Endothelial cell of umbilical vein (primary cell): Measurements from ENCODE around the gene ADGB. TPM values are rescaled to one million over a fixed set of nuclear protein-coding genes. Genes with fewer than 3 reads are reported as not detected.

Experiments used
- BruUV-seq: library from RNA; stranded (reverse); fragments of 400-500 nt; replicated peaks from 2 replicates; lab custom pipeline; 2021; lab: Mats Ljungman, UMichigan
- CTCF ChIA-PET: fragments of 300-600, 350-600 bp; sonication (Branson Sonifier 250); formaldehyde crosslinking; loops from one replicate; lab custom pipeline; 2021; ENCODE audit warnings: antibody characterized with exemption, inconsistent platforms; lab: Charles Lee
- POLR2A ChIA-PET: fragments of 300-600, 350-600 bp; sonication (Branson Sonifier 250); formaldehyde crosslinking; loops from one replicate; lab custom pipeline; 2021; ENCODE audit warnings: antibody characterized with exemption, inconsistent platforms; lab: Charles Lee
- DNase-seq: peaks from one replicate; pipeline ENCODE4 v3.0.0-alpha.2; 2011; ENCODE audit warnings: low read depth, low spot score
- FAIRE-seq: peaks from 2 replicates; lab custom pipeline; 2011; peaks lifted over from hg19 to GRCh38; lab: Jason Lieb, UNC
- H2AFZ ChIP-seq: 2 replicates; pipeline ENCODE4 v1.6.0; 2012; ENCODE audit warnings: low read depth, low read length, control low read depth, inconsistent platforms
- H3K27ac ChIP-seq: 2 replicates; pipeline ENCODE4 v1.5.1; 2011; ENCODE audit warnings: low read depth, mild to moderate bottlenecking, control low read depth, low read length, moderate library complexity; ENCODE audit not compliant: insufficient read depth
- H3K27me3 ChIP-seq, 2 experiments: 2 replicates each; pipeline versions ENCODE4 v1.6.0 to v1.6.1; 2011; ENCODE audit warnings: low read length in 2 of 2, mixed read lengths in 1 of 2; ENCODE audit not compliant: control insufficient read depth in 2 of 2, insufficient read depth in 2 of 2
- H3K36me3 ChIP-seq, 2 experiments: 2 replicates in 1 of 2; 3 replicates in 1 of 2; pipeline ENCODE4 v1.5.1; 2011; ENCODE audit warnings: low read length in 2 of 2, mild to moderate bottlenecking in 1 of 2, moderate library complexity in 1 of 2; ENCODE audit not compliant: control insufficient read depth in 2 of 2, insufficient read depth in 2 of 2; ENCODE audit errors: extremely low read depth in 1 of 2
- H3K4me1 ChIP-seq: 3 replicates; pipeline ENCODE4 v1.5.1; 2011; ENCODE audit warnings: mild to moderate bottlenecking, low read length; ENCODE audit not compliant: control insufficient read depth, insufficient read depth; ENCODE audit errors: extremely low read depth
- H3K4me2 ChIP-seq: 2 replicates; pipeline ENCODE4 v1.6.1; 2011; ENCODE audit warnings: low read length, control low read depth, mixed read lengths; ENCODE audit not compliant: insufficient read depth
- H3K4me3 ChIP-seq, 3 experiments: fragments of 200-600 bp in 1 of 3; sonication (generic), shearing (Covaris generic) in 1 of 3; replicated peaks in 1 of 3; 2 replicates each; pipeline ENCODE4 v1.5.1; 2011 to 2016; ENCODE audit warnings: control low read depth in 3 of 3, low read length in 3 of 3, mild to moderate bottlenecking in 2 of 3, inconsistent platforms in 1 of 3, low read depth in 1 of 3, moderate library complexity in 1 of 3; ENCODE audit not compliant: insufficient read depth in 1 of 3
- H3K79me2 ChIP-seq: 2 replicates; pipeline ENCODE4 v1.6.0; 2012; ENCODE audit warnings: low read length, inconsistent platforms; ENCODE audit not compliant: control insufficient read depth, insufficient read depth
- H3K9ac ChIP-seq: replicated peaks from 2 replicates; pipeline ENCODE3; 2011; ENCODE audit warnings: low read length, control low read depth; ENCODE audit not compliant: insufficient read depth; ENCODE audit errors: extremely low read depth
- H3K9me1 ChIP-seq: replicated peaks from 3 replicates; pipeline ENCODE4 v1.6.0; 2011; ENCODE audit warnings: mild to moderate bottlenecking, low read length; ENCODE audit not compliant: control insufficient read depth, insufficient read depth; ENCODE audit errors: extremely low read depth
- H3K9me3 ChIP-seq: replicated peaks from 2 replicates; pipeline ENCODE4 v1.5.1; 2012; ENCODE audit warnings: low read length, inconsistent platforms; ENCODE audit not compliant: control insufficient read depth, insufficient read depth
- H4K20me1 ChIP-seq: replicated peaks from 2 replicates; pipeline ENCODE3; 2011; ENCODE audit warnings: mild to moderate bottlenecking, low read length; ENCODE audit not compliant: control insufficient read depth, insufficient read depth; ENCODE audit errors: extremely low read depth
- EZH2 ChIP-seq: IDR thresholded peaks from 2 replicates; pipeline ENCODE4 v1.6.1; 2012; ENCODE audit warnings: borderline replicate concordance, low read depth, mild to moderate bottlenecking, moderate library complexity, low read length, inconsistent platforms; ENCODE audit not compliant: severe bottlenecking
- FOS ChIP-seq: IDR thresholded peaks from 2 replicates; pipeline ENCODE4 v1.6.1; 2011; ENCODE audit warnings: mild to moderate bottlenecking, low read length, moderate library complexity, borderline replicate concordance; ENCODE audit not compliant: insufficient read depth
- GATA2 ChIP-seq: IDR thresholded peaks from 2 replicates; pipeline ENCODE4 v1.7.0; 2011; ENCODE audit warnings: low read depth, mild to moderate bottlenecking, moderate library complexity, mixed read lengths, low read length; ENCODE audit not compliant: insufficient read length, insufficient read depth
- JUN ChIP-seq: IDR thresholded peaks from 2 replicates; pipeline ENCODE4 v1.6.1; 2011; ENCODE audit warnings: borderline replicate concordance, low read depth; ENCODE audit not compliant: insufficient read length, insufficient read depth
- MYC ChIP-seq: IDR thresholded peaks from one replicate; pipeline ENCODE4 v1.6.1; 2011; ENCODE audit warnings: mild to moderate bottlenecking, low read depth, low read length
- POLR2A ChIP-seq: IDR thresholded peaks from 2 replicates; pipeline ENCODE4 v1.6.1; 2012; ENCODE audit warnings: low read depth, mild to moderate bottlenecking, control low read depth, low read length
- POLR2AphosphoS5 ChIP-seq: IDR thresholded peaks from 2 replicates; pipeline ENCODE4 v1.6.1; 2012; ENCODE audit warnings: low read depth, mild to moderate bottlenecking, control low read depth, low read length, moderate library complexity; ENCODE audit not compliant: insufficient read depth
- dilution Hi-C: fragments of 300-500 bp; cut with MboI; formaldehyde crosslinking; loops from one replicate; pipeline ENCODE4 v1.15.0; 2019; ENCODE audit warnings: low sequenced_read_pairs; ENCODE audit not compliant: extremely low pct_ligation_motif_present
- intact Hi-C: fragments of 100-400 bp; cut with micrococcal nuclease; formaldehyde crosslinking; loops from one replicate; pipeline ENCODE4 v1.10.0; 2022
- polyA plus RNA-seq, 4 experiments: library from polyadenylated mRNA; depleted of rRNA in 3 of 4; stranded (reverse) in 3 of 4; unstranded in 1 of 4; fragments of >200 nt; gene quantifications; 2 replicates each; pipeline versions ENCODE4 v1.2.1 to v1.2.3, GENCODE V29; 2011 to 2012; ENCODE audit warnings: missing spikeins in 1 of 4
- total RNA-seq: library from RNA; stranded (reverse); gene quantifications from 2 replicates; pipeline ENCODE4 v1.2.3, GENCODE V29; 2021
- TF ChIP-seq, protein P1 (sequence below): IDR thresholded peaks from 2 replicates; pipeline ENCODE4 v1.6.1; 2011; ENCODE audit not compliant: insufficient read depth, insufficient read length
- TF ChIP-seq, protein P2 (sequence below), 2 donors: IDR thresholded peaks; 1 replicate in 1 of 2; 2 replicates in 1 of 2; pipeline ENCODE4 v1.5.1; 2011; ENCODE audit warnings: low read length in 2 of 2, mild to moderate bottlenecking in 2 of 2, moderate library complexity in 2 of 2, control low read depth in 1 of 2, inconsistent platforms in 1 of 2, low read depth in 1 of 2; ENCODE audit not compliant: insufficient read depth in 1 of 2; ENCODE audit errors: extremely low read depth in 1 of 2

Gene ADGB
- total and polyA plus RNA-seq, 2 donors (not counting 3 experiments of a cell fraction or from before 2014, with no cell fraction given), result not detected

DNA sequence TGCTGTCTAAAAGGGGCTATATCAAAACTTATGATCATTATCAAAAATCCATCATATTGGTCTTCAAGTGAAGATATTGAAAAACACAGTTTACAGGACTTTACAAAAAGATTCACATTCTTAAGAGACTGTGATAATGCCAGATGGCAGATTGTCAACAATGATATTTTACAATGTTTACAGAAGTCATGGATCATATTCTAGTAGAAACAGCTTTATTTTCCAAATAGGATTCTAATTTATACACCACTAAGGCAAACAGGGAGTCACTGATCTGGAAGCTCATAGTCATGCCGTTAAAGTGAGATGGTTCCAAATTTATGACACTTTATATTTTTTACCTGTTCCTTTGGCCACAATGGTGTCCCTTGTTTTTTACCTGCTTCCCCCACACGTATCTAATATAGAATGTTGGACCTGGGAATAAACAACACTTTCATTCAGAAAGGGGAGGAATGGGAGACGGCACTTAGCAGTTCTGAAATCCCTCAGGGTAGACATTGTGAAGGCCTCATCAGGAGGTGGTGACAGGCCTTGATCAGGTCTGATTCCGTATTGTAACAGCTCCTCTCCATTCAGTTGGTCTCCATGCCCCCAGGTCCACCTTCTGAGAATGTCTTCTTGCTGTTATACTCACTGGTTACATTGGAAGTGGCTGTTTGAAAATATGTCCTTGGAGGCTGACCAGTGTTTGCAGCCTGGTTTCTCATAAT is 228.6 kb downstream of the ADGB start:
- no TSS peak for BruUV-seq
- TF ChIP-seq EZH2 (no peak), POLR2A (no peak), GATA2 (no peak), MYC (no peak), FOS (no peak), POLR2AphosphoS5 (no peak), JUN (no peak)
- TF ChIP-seq, protein P1, sequence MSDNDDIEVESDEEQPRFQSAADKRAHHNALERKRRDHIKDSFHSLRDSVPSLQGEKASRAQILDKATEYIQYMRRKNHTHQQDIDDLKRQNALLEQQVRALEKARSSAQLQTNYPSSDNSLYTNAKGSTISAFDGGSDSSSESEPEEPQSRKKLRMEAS, result no peak
- TF ChIP-seq, protein P2, sequence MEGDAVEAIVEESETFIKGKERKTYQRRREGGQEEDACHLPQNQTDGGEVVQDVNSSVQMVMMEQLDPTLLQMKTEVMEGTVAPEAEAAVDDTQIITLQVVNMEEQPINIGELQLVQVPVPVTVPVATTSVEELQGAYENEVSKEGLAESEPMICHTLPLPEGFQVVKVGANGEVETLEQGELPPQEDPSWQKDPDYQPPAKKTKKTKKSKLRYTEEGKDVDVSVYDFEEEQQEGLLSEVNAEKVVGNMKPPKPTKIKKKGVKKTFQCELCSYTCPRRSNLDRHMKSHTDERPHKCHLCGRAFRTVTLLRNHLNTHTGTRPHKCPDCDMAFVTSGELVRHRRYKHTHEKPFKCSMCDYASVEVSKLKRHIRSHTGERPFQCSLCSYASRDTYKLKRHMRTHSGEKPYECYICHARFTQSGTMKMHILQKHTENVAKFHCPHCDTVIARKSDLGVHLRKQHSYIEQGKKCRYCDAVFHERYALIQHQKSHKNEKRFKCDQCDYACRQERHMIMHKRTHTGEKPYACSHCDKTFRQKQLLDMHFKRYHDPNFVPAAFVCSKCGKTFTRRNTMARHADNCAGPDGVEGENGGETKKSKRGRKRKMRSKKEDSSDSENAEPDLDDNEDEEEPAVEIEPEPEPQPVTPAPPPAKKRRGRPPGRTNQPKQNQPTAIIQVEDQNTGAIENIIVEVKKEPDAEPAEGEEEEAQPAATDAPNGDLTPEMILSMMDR (IDR thresholded peaks at IDR 0.05; ENCODE audit: extremely low read depth in 1 of 2, insufficient read depth in 1 of 2, low read depth in 1 of 2, low read length in 2 of 2), result no peak
- Histone ChIP-seq H3K9me3 (no peaks in the 10 kb centered on the region), H3K27ac (no peak overlapping the region), H3K4me3 (no peak overlapping the region), H4K20me1 (no peaks in the 10 kb centered on the region), H3K27me3 (no peaks in the 10 kb centered on the region), H3K36me3 (no peaks in the 10 kb centered on the region), H3K79me2 (no peaks in the 10 kb centered on the region), H3K9ac (no peak overlapping the region), H3K4me2 (no peak overlapping the region), H3K9me1 (no peaks in the 10 kb centered on the region), H3K4me1 (no peaks in the 10 kb centered on the region), H2AFZ (no peak overlapping the region)
- dilution Hi-C loops, result no loop called here
- no peak for FAIRE-seq
- intact Hi-C loops, result no loop called here
- no peak for DNase-seq
- ChIA-PET CTCF (interaction anchor here (1.0 kb wide), 1 partner anchor 12 kb away, joined by 4 read pairs; no protein-coding TSS in a partner anchor), POLR2A (no interaction called here)
